Subcutaneous preadipocyte (primary cell): Measurements from ENCODE around the gene GPR176. TPM values are rescaled to one million over a fixed set of nuclear protein-coding genes. Genes with fewer than 3 reads are reported as not detected.

Source experiments
- small RNA-seq: library from RNA; depleted of rRNA; stranded (forward); fragments of <200 nt; gene quantifications from one replicate; pipeline ENCODE3, GENCODE V24; 2012
- total RNA-seq: library from RNA; depleted of rRNA; stranded (reverse); fragments of >200 nt; gene quantifications from 2 replicates; pipeline ENCODE4 v1.2.3, GENCODE V29; 2012

GPR176 gene
- total RNA-seq, result 50.7 and 59.6 TPM in 2 replicates

GRCh38 chr15:39919748-39920509 is at the start of gene GPR176:
GPR176 (minus strand) TSS chr15:39920266; CDS start chr15:39920026, 240 bp downstream.

GRCh38 chr15:39782441-39783138 is 137.5 kb downstream of the GPR176 start, which contains the start of gene FSIP1:
FSIP1 (minus strand) TSS chr15:39782841; CDS start chr15:39776524, 6,317 bp downstream.

Small RNA genes lying within 50 kb of the gene (small RNA-seq; reads per million reads assigned to genes)
- gene RF00019, result not detected

Other genes with a start within 250 kb of the GPR176 start
- gene FSIP1, start 137.4 kb downstream of the GPR176 start, total RNA-seq, result 0.98 and 1.1 TPM in 2 replicates
- gene EIF2AK4, start 13.8 kb upstream of the GPR176 start, total RNA-seq, result 68.0 and 70.8 TPM in 2 replicates
- 69.6 and 75.3 TPM in 2 replicates for gene SRP14, start 118.9 kb upstream of the GPR176 start, total RNA-seq
- under 0.01 and 0.20 TPM in 2 replicates for gene BMF, start 188.6 kb upstream of the GPR176 start, total RNA-seq
- 18.4 and 40.1 TPM in 2 replicates for gene BUB1B, start 240.8 kb upstream of the GPR176 start, total RNA-seq